Activated T-cell treated with anti-CD3 and anti-CD28 coated beads for 24 hours (primary cell): ENCODE measurements around the gene C10orf62.
A peak's percentile ranks its signal among the peaks of the same experiment; 100 is the strongest.
"Not testable (repeated sequence)": the region's sequence is repeated elsewhere in the genome, so short reads cannot be mapped to it uniquely, and the experiment has no call there.

ENCODE experiments used
- DNase-seq: peaks from one replicate; pipeline ENCODE4 v3.0.0-alpha.2; 2020; ENCODE audit warnings: low read depth

Gene C10orf62

DNA sequence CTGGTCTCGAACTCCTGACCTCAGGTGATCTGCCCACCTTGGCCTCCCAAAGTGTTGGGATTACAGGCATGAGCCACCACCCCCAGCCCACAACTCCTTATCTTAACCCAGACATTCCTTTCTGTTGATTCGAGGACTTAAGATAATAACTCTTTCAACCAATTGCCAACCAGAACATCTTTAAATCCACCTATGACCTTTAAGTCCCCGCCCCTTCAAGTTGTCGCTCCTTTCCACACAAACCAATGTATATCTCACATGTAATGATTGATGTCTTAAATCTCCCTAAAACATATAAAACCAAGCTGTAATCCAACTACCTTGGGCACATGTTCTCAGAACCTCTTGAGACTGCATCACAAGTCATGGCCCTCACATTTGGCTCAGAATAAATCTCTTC lies 24.7 kb upstream of the C10orf62 start:
- no peak for DNase-seq

DNA sequence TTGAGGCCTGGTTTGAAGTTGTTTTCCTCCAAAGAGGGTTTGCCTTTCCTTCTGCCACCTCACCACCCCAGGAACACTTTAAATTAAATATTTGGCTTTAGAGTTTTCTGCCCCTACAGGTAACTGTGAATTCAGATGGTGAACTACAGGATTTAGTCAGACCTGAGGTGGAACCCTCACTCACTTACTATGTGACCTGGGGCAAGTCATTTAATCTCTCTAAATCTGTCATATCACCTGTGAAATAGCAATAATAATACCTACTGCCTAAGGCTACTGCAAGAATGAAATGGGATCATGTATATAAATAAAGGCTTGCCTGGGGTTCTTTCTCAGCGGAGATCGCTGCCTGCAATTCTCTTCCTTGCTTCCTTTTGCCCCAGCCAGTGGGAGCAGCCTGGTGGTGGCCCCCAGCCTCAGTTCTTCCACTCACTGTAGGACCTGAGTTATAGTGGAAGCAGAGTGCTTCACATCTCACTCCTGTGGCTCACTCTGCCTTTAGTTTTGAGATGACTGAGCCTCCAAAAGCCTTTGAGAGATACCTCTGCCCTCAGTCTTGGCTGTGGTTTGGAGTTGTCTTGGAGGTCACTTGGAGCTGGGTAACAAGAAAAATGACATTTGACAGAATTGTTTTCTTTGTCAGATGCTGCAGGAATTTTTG lies 23.1 kb upstream of the C10orf62 start:
- no peak for DNase-seq

DNA sequence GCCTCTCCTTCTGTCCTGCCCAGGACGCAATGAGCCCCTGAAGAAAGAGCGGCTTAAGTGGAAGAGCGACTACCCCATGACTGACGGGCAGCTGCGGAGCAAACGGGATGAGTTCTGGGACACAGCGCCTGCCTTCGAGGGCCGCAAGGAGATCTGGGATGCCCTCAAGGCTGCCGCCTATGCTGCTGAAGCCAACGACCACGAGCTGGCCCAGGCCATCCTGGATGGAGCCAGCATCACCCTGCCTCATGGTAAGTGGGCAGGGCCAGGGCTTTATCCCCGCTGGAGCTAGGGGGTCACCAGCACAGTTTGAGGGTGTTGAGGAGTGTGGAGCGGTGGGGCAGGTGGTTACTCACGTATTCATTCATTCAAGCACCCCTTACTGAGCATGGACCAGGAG lies 21.6 kb upstream of the C10orf62 start:
- no peak for DNase-seq

DNA sequence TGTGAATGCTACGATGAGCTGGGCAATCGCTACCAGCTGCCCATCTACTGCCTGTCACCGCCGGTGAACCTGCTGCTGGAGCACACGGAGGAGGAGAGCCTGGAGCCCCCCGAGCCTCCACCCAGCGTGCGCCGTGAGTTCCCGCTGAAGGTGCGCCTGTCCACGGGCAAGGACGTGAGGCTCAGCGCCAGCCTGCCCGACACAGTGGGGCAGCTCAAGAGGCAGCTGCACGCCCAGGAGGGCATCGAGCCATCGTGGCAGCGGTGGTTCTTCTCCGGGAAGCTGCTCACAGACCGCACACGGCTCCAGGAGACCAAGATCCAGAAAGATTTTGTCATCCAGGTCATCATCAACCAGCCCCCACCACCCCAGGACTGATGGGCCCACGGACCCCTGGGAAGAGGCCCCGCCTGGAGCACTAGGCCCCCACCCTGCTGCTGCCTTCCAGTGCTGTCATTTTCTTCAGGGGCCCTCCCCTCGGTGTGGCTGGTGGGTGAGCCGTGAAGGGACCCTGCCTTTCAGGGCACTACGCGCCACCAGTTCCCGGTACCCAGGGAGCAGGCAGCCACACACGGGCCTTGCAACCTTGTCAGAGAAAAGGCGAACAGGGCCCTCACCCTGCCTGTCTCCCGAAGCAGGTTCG lies 19.3 kb upstream of the C10orf62 start:
- DNase-seq: no peak

DNA sequence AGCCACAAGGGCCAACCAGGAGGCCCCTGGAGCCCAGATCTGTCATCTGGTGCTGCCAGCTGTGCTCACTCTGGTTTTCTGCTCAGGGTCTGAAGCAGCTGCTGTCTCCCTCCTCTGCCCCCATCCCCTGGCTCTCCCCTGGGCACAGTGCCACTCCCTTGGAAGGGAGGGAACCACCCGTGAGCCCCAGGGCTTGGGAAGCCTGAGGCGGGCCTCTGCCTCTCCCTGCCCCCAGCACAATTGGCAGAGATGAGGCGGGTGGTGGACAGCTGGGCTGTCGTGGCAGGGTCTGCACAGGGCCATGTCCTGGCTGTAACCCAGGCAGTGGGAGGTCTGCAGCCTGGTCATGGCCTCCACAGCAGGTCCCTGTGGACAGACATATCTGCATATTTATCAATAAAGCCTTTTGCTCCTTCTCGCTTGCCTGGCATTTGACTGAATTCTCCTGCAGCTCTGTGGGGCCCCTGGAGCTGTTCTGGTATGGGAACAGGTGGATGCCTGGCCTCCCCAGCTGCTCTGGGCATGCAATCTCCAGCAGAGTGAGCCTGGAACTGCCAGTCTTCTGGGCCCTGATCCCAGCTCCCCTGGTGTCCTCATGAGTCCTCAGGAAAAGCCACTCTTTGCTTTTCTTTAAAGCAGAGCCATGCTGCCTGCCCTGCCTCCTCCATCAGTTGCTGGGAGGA lies 18.6 kb upstream of the C10orf62 start:
- no peak for DNase-seq

DNA sequence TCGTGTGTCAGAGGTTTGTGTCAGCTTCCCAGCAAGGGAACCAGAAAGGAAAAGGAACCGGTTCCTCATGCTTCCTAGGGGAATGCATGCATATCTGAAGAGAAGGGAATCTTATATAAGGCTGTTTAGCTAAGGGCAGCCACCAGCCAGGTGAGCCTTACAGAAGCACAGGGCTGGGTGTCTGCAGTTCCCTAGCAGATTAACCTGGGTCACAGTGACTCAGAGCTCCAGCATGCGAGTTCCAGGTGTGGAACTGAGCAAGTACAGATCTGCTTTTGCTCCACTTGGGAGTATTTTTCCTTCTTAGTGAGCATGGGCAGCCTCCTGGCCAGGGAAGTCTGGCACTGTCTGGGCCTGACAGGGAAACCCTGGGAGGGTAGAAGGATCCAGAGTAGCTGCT lies 17.9 kb upstream of the C10orf62 start:
- no peak for DNase-seq

DNA sequence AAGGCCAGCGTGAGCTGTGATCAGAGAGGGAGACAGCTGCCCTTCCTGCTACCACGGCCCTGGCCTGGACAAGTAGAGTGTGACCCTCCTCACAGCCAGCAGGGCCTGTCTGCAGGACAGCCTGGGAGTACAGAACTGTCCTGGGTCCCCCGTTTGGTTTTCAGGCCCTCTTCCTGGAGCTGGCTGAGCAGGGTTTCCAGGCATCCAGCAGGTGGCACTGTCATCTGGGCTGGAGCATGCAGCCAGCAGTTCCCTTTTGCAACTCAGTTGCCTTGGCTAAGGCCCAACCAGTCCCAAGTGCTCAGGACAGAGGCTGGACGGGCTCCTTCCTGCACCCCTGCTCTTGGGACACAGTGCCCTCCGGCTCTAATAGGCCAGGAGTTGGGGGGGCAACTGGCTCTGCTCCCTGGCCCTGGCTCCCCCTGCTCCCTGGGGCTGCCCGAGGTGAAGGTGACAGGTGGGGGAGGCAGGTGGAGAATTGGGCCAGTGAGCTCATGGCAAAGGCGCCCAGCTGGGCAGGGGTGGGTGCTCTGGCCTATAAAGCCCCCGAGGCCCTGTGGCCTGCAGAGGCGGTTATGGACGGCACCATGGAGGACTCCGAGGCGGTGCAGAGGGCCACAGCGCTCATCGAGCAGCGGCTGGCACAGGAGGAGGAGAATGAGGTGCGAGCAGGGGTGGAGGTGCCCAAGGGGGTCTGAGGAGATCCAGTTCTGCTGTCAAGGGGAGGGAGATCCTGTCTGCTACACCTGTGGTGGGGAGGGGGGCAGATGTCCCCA lies 17.1 kb upstream of the C10orf62 start, which contains the start of gene ANKRD2:
Gene ANKRD2, plus strand, starts transcription at position 566 of the 776 bp plus-strand sequence. Its CDS starts 10 bp downstream, at position 576.
- DNase-seq: peak; percentile 20

DNA sequence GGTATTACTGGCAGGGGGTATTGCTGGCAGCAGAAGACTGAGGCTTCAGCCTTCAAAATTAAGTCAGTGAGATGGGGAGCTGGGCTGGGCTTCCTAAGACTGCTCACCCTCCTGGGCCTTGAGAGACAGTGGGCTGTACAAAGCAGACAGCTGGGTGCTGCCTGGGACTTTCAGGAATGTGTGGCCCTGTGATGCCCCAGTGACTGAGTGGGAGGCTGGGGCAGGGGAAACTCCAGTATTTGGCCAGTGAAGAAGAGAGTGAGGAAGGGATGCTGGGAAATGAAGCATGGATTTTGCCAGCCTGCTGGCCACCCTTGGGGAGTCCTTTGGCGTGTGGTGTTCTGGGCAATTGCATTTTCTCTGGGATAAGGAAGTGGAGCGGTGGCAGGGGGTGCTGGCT lies 16.5 kb upstream of the C10orf62 start:
- DNase-seq: no peak

DNA sequence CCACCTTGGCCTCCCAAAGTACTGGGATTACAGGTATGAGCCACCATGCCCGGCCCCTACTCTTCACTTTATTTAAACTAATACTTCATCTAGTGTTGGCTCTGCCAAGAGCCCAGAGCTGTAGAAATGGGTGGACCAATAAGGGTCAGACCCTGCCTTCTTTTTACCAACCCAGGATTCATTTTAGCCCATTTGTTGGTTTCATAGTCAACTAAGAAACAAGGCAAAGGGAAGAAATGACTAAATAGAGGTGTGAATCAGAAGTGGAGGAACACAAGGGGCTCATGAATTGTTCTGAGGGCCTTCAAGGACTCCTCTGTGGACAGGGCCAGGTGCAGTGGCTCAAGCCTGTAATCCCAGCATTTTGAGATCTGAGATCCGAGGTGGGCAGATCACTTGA lies 15.8 kb upstream of the C10orf62 start:
- DNase-seq: no peak

DNA sequence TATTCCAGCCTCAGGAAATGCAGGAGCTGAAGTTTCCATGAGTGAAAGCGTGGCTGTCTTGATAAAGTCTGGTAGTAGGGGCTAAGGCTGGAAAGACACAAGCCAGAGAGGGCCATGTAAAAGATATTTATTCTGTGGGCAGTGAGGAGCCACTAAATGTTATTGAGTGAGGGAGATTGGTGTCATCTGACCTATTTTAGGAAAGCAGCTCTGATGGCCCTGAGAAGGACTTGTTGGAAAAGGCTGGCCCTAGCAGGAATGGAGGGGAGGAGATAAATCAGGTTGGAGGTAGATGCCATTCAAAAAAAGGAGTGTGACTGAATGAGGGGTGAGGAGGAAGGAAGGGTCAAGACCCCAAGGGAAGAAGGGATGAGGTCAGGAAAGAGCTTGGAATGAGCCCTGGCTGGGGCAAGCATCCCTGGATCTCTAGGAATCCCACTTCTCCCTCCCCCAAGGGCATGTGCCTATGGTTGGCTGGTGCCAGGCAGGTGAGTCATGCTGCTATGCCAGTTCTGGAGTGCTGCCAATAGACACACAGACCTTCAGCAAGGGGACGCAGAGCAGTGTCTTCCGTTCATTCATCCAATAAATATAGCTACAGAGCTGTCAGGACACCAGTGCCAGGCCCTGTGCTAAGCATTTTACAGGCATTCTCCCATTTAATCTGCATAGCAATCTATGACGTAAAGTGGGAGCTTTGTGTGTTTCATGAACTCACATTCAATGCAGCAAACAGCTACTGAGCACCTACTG lies 15.0 kb upstream of the C10orf62 start:
- no peak for DNase-seq

DNA sequence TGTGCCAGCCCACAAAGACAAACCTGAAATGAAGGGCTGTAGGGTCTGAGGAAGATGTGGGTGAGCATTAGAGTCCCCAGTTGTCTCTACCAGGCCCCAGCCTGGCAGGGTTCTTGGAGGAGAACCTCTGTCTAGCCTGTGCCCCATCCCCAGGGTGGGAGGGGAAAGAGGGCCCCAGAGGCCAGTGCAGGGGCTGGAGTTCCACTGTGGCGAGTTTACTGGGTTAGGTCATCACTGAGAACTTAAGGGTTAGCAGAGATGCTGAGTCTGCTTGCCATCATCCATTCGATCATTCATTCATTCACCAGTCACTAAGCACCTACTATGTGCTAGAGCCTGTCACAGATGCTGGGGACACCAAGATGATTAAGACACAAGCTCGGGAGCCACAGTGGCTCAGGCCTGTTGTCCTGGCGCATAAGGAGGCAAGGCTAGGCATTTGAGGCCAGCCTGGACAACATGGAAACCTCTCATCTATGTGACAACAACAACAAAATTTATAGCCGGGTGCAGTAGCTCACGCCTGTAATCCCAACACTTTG lies 14.3 kb upstream of the C10orf62 start:
- DNase-seq: no peak

DNA sequence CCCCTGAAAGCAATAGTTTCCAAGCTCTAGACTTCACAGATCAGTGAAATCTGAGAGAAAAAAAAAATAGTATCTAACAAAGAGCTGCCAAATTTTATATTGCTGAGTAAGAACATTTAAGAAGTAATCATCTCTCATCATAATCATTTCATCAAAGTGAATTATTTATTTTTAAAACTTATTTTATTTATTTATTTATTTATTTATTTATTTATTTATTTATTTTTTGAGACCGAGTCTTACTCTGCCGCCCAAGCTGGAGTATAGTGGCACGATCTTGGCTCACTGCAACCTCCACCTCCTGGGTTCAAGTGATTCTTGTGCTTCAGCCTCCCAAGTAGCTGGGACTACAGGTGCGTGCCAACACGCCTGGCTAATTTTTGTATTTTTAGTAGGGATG lies 13.0 kb upstream of the C10orf62 start:
- DNase-seq: not testable (repeated sequence)

DNA sequence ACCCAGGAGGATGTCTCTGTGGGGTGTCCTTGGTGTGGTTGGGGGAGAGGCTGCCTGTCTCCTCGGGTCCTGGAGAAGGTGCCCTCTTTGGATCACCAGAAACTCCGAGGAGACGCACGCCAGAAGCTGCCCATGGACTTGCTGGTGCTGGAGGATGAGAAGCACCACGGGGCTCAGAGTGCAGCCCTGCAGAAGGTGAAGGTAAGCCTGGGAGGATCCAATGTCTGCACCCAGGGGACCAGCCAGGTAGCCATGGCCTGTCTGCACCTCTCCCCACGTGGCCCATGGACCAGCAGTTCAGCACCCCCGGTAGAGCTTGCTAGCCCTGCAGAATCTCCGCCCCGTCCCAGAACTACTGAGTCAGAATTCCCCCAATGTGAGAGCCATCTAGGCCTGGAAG lies 11.8 kb upstream of the C10orf62 start:
- DNase-seq: no peak

DNA sequence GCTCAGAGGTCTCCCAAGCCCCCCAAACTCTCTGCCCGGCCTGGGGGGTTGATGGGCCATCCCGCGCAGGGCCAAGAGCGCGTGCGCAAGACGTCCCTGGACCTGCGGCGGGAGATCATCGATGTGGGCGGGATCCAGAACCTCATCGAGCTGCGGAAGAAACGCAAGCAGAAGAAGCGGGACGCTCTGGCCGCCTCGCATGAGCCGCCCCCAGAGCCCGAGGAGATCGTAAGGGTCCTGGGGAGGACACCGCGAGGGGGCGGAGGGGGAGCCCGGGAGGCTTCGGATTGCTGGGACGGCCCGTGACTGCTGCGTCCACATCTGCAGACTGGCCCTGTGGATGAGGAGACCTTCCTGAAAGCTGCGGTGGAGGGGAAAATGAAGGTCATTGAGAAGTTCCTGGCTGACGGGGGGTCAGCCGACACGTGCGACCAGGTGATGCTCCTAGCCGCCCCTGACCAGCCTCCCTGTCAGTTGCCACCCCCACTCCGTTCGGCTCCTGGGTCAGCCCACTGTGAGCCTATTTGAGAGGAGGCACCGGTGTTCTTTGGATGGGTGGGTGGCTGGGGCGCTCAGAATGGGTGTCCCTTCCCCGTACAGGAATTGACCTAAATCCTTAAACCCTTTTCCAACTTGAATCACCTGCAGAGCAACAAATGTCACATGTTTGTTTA lies 11.2 kb upstream of the C10orf62 start:
- no peak for DNase-seq

DNA sequence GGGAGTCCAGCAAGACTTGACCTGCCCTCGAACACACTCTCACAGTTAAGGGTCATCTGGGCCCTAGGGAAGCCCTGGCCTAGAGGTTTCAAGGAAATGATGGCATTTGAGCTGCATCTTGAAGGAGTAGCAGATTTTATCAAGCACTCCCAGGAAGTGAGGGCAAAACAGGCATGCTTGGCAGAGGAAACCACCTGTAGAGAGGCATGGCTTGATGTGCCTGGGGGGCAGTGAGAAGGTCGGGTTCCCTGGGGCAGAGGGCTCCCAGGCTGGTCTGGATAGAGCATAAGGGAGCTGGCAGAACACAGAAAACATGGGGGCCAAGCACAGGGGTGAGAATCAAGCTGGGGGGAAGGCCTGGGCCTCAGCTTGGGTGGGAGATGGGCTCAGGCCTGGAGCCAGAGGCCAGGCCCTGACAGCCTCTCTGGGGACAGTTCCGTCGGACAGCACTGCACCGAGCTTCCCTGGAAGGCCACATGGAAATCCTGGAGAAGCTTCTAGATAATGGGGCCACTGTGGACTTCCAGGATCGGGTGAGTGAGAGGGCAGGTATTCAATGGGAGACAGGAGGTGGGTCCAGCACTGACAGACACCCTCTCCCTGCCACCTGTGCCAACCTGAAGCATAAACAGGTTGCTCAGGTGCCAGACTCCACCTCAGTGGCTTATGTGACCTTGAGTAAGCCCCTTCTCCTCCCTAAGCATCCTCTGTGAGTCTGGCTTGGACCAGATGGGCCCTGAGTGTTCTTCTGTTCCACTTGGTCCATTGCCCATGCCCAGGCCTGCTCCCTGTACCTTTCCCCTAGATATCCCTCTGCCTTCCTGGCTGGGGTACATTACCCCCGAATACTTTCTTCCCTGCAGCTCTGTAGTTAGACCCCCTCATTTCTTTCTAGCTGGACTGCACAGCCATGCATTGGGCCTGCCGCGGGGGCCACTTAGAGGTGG lies 8.8 kb upstream of the C10orf62 start:
- DNase-seq: no peak

DNA sequence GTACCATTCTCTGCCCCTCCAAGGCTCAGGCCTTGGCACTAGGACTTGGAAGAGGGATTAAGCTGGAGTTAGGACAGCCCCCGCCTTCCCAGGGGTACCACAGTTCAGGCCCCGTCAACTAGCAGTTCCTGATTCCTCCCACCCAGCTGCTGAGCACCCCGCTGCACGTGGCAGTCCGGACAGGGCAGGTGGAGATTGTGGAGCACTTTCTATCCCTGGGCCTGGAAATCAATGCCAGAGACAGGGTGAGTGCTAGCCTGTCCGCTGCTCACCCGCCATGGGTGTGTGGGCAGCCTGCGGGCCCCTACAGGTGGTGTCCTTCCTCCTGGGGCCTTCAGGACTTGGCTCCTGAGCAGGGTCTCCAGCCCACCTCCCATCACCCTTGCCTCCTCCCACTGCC lies 7.4 kb upstream of the C10orf62 start:
- DNase-seq: no peak

DNA sequence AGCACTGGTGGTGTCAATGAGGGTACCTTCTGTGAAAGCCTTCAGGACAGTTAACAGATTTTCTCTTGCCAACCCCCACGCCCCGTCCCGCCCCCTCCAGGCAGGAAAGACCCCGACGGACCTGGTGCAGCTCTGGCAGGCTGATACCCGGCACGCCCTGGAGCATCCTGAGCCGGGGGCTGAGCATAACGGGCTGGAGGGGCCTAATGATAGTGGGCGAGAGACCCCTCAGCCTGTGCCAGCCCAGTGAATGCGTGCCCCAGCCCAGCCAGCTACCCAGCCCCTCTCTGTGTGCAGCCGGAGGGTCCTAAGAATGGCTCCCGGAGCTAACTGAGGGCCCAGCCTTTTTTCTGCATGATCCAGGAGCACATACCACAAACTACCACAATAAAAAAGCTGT lies 6.0 kb upstream of the C10orf62 start:
- DNase-seq: no peak

DNA sequence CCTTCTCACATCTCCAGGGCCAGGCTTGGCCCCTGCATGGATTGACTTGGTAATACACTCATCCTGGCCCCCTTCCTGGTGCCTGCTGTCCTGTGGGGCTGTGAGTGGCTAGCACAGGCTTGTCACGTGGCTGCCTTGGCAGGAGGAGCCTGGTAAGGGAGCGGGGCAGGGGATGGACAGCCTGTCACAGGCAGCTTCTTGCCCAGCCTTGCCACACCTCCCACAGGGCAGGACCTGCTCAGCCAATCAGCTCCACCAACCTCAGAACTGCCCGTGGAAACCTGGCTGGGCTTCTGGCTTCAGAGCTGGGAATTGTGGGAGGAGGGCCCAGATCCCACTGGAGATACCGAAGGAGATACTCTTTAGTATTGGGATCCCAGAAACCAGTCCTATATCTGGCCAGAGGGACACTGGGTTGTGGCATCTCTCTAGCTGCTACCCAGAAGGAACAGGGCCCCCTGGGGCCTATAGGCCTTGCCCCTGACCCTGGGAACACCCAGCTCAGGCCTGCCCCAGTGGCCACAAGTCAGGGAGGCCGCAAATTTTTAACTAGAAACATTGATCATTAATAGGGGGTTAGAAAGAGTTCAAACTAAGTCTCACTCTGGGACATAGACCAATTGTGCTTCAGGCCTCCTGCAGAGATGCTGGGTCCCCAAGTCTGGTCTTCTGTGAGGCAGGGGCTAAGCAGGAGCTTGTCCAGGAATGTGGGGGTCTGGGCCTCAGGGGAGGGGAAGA lies 5.3 kb upstream of the C10orf62 start, which contains the start of gene HOGA1:
Gene HOGA1, plus strand, starts transcription at position 330 of the 738 bp plus-strand sequence. Its CDS starts 315 bp downstream, at position 645.
- no peak for DNase-seq
